H1 (cell line): ENCODE measurements around the gene CD276. TPM values are rescaled to one million over a fixed set of nuclear protein-coding genes. Genes with fewer than 3 reads are reported as not detected.

Source experiments
- CREB1 ChIP-seq: IDR thresholded peaks from 2 replicates; pipeline ENCODE4 v1.6.1; 2012; ENCODE audit warnings: inconsistent platforms
- polyA plus RNA-seq, 7 experiments: library from polyadenylated mRNA; depleted of rRNA in 3 of 7; stranded (reverse) in 5 of 7; unstranded in 2 of 7; fragments of >200 nt in 5 of 7; fragments of 200-250 nt in 2 of 7; gene quantifications; 1 replicate in 5 of 7; 2 replicates in 1 of 7; 4 replicates in 1 of 7; pipeline versions ENCODE4 v1.2.1 to v1.2.3, GENCODE V29; 2011 to 2013; ENCODE audit warnings: missing spikeins in 2 of 7, mixed read lengths in 2 of 7
- total RNA-seq: library from RNA; stranded (reverse); fragmentation: NEBNext Ultra II Directional; extraction: Animal tissue kit (Norgen Biotek cat#: 25700); gene quantifications from 2 replicates; pipeline ENCODE4 v1.2.1, GENCODE V29; 2021

CD276 gene
- total and polyA plus RNA-seq, 2 of the 8 experiments (the other 6 are each of a cell fraction or from before 2014, with no cell fraction given) = 156 to 158 TPM

DNA sequence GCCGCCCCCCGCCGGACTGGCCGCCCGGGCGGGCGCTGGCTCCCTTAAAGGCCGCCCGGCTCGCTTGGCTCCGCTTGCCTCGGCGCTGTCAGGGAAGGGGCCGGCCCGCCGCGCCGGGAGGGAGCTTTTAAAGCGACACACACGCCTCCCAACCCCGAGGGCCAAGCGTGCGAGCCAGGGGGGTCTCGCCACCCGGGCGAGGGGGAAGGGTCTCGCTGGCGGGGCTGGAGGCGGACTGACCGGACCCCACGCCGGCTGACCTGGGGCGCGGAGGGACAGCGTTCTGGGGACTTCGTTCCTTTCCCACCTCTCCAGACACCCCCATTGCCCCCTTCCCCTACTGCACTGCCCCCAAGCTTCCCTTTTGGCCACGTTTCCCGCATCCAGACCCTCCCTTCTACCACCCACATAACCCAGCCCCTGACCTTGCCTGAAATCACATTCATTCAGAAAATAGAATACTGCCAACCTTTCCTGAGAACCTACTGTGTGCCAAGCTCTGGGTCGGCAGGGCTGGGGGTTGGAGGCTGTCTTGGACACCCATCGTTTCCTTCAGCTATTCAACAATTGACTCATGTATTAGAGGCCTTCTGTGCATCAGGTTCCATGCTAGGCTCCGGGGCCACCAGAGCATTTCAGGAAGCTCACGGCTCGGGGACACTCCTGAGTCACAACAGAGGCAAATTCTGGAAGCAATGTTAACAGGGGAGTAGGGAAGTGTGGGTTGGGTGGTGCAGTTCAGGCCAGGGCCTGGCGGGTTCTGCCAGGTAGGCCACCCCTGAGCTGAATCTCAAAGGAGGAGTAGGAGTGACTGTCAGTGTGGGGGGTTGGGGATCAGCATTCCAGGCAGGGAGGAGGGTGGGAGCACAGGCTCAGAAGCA is 69.3 kb downstream of the CD276 start, which contains the start of gene INSYN1 (continued):
- peak; percentile 38; the same call in 1 of the 2 replicates for TF ChIP-seq CREB1
